ENCODE data around the gene KRTAP16-1.

The KRTAP16-1 gene

DNA sequence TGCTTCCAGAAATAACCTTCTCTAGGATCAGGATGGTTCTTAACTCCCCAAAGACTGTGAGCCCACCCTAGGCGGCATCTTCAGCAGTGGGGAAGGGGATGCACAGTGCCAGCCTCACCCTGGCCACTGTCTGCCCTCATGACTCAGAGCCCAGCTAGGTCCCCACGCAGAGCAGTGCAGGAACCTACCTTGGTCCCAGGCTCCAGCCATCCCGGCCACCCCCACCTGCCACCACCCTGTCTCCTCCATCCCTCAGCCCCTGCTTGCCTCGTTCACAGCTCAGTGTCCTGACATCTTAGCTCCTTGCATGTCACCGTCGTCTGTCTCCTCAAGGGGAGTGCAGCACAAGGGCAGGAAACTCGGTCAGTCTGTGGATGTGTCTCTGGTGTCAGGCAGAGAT, 22.5 kb upstream of the KRTAP16-1 start:
- no peak for DNase-seq (ENCODE audit: low read depth, low spot score)

DNA sequence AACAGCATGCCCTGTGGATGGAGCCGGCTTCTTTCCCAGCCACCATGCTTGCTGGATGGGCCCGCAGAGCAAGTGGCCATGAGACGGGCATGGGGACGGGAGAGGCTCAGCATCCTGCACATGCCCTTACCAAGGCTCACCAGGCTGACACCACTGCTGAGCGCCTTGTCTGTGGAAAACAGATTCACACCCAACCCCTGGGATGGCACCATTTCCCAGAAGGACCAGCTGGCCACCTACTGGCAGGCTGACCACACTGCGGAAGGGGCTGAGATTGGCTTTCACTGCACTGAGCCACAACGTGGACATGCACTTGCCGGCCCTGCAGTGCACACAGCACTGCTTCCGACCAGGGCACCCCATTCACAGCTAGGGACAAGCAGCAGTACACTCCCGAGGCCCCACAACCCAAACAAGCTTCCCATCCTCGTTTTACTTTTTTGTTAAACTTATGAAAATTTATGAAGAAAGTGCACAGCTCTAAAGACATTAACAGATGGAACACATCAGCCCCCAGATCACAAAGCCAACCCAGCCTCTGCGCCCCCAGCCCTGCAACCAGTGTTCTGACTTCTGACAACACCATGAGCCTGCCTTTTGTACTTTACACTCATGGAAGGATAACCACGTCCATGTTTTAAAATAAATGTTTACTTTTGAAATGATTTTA, 20.3 kb upstream of the KRTAP16-1 start:
- DNase-seq (ENCODE audit: low read depth, low spot score), result no peak

- no peak for DNase-seq (ENCODE audit: low read depth, low spot score)
Observed at GRCh38 chr17:41328207-41328606, 19.1 kb upstream of the KRTAP16-1 start.

GRCh38 chr17:41327411-41328120, 18.5 kb upstream of the KRTAP16-1 start:
- DNase-seq (ENCODE audit: low read depth, low spot score), result no peak

GRCh38 chr17:41326173-41327145, 17.4 kb upstream of the KRTAP16-1 start:
- no peak for DNase-seq (ENCODE audit: low read depth, low spot score)

GRCh38 chr17:41325611-41326010, 16.5 kb upstream of the KRTAP16-1 start:
- DNase-seq (ENCODE audit: low read depth, low spot score), result no peak

GRCh38 chr17:41325126-41325525, 16.0 kb upstream of the KRTAP16-1 start:
- no peak for DNase-seq (ENCODE audit: low read depth, low spot score)

DNA sequence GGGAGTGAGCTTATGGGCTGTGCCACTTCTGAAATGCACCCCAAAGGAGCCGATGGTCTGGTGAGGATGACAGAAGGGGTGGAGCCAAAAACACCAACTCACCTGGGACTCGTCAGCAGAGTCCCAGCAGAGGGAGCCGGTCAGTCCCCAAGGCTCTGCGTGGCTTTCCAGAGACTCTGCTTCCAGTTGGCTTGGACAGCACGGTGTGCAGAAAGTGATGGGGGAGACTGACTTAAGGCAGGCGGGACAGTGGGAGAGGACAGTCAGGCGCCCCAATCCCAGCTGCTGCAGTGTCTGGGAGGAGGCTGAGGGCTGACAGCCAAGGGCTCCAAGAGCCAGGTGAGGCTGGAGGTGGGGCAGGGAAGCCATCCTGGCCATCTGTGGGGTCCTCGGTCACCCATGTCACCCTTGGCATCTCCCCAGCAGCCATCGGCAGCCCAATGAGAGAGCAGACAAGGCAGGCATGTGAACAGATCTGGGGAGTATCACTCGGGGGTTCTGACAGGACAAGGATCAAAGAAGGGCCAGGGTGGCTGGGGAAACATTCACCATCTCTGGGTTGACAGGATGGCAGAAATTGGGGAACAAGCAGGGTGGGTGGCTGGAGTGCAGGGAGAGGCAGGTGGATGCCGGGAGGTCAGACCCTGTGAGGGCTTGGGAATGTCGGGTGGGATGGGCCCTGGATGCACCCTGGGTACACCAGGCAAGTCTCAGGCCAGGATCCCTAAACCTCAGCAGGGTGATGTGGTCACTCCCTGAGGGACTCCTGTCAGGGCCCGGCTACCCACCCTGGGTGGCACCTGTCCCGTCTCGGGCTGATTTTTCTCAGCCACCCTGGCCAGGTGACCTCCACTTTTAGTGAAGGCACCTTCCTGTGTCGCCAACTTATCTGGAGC, 15.3 kb upstream of the KRTAP16-1 start:
- no peak for DNase-seq (ENCODE audit: low read depth, low spot score)

- no peak for DNase-seq (ENCODE audit: low read depth, low spot score)
Observed at GRCh38 chr17:41322903-41323895, 14.1 kb upstream of the KRTAP16-1 start.

- DNase-seq (ENCODE audit: low read depth, low spot score), result no peak
Observed at GRCh38 chr17:41322094-41322902, 13.2 kb upstream of the KRTAP16-1 start.

DNA sequence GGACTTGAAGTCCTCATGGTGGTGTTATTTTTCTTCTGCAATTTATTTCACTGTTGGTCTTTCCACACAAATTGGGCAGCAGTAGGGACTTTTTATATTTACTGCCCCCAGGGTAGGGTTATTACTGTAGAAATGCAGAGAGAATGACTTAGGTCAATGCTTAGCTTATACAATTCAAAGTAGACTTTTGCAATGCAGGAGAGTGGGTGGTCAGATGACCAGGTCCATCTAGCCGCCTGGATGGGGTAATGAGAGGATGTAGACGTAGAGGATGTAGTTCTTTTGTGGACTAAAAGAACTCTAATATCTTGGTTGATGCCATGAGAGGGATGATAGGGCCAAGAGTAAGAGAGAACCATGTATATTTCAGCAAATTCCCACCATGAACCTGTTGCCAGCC, 9.1 kb upstream of the KRTAP16-1 start:
- DNase-seq (ENCODE audit: low read depth, low spot score), result no peak

DNA sequence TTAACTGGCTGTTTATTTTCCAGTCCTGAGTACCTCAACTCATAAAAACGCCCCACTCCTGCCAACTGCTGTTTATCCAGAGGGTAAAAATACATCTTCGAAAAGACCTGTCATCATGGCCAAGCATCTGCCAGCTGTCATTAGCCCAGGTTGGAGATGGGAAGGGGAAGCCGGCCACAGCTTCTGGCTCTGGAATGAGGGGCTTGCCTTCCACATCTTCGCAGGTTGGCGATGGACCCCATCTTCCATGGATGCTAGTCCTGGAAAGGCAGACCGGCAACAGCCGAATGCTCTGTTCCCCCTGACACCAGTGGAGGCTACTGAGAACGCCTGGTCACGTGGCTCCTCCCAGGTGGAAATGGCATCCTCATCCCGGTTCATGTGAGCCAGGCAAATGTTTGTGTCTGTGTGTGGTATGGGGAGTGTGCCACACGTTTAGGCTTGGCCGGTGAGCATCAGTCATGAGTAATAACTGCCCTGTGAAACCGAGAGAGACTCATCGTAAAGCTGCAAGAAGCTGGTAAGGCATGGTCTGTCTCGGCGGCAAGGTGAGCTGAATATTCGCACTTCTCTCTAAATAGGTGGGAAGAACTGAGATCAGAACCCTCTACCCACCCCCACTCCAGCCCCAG, 6.8 kb upstream of the KRTAP16-1 start:
- no peak for DNase-seq (ENCODE audit: low read depth, low spot score)

GRCh38 chr17:41315204-41315794, 6.2 kb upstream of the KRTAP16-1 start, which contains the start of gene KRTAP17-1:
Gene KRTAP17-1, minus strand, starts transcription at chr17:41315710. Its CDS starts 60 bp downstream, at chr17:41315650.
- DNase-seq (ENCODE audit: low read depth, low spot score), result no peak

GRCh38 chr17:41311111-41311510, 2.0 kb upstream of the KRTAP16-1 start:
- no peak for DNase-seq (ENCODE audit: low read depth, low spot score)

DNA sequence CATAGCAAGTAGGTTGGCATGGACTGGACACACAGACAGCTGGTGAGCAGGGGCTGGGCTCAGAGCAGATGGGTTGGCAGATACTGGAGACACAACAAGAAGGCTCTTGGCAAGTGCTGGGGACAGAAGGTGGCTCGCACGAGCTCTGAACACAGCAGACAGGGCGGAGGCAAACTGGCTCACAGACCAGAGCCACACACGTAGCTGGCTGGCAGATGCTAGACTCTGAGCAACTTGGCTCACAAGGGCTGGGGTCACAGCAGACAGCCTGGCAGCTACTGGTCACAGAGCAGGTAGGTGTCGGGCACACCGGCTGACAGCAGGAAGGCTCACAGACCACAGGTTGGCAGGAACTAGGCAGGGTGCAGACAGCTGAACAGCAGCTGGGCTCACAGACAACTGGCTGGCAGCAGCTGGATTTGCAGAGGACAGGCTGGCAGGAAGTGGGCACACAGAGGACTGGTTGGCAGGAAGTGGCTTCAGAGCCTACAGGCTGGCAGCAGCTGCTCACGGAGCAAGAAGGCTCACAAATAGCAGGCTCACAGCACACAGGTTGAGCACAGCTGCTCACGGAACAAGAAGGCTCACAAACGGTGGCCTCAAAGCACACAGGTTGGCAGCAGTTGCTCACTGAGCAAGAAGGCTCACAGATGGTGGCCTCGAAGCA, 725 bp downstream of the KRTAP16-1 start:
- no peak for DNase-seq (ENCODE audit: low read depth, low spot score)

DNA sequence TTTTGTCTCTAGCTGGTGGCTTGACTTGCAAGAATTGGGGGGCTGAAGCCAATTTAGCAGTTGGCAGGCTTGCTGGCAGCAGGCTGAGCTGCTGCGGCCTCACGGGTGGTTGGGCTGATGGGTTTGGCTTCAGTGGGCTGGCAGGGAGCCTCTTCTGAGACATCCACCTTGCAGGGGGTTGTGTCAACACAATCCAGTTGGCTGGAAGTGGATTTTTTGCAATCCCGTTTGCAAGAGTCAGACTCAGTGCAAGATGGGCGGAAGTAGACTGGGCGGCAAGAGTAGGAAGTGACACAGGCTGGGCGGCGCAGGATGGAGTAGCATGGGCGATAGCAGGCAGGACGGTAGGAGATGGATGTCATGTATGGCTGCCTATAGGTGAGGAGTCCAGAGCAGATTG, 1.5 kb downstream of the KRTAP16-1 start:
- no peak for DNase-seq (ENCODE audit: low read depth, low spot score)

DNA sequence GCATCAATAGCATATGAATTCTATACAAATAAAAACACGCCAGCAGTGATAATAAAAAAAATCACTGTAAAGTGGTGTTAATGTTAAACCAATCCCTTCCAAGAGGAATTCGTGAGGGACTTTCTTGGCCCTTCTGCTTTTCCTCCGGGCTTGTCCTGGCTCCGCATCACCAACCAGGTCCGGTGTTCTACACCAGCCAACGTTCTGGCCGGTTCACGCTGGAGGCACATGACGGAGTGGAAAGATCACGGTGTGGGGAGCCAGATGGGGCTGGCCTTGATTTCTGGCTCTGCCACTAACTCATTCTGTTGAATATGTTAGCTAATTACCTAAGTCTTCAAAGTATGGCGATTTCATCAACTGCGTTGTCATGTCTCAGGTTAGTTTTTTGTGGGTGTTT, 5.0 kb downstream of the KRTAP16-1 start:
- no peak for DNase-seq (ENCODE audit: low read depth, low spot score)

DNA sequence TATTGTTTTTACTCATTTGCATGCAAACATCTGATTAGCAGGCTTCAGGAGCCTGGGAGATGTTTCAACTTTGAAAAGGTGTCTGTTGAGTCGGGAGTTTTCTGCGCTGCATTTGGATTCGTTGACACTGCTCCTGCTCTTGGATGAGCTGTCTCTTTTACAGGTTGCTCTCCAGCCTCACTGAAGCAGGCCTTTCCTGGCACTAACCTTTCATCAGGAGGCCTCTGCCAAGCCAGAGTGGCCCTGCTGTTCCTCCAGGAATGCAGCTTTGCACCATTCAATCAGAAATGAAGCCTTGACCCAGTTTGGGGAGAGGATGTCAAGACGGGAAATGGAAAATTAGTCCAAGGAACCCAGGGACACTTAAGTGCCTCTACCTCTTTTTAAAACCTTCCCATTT, 6.1 kb downstream of the KRTAP16-1 start:
- no peak for DNase-seq (ENCODE audit: low read depth, low spot score)

Measured in activated naive CD8-positive, alpha-beta T cell treated with anti-CD3 and anti-CD28 coated beads, Interleukin-2, amount 50 U/mL, for 16 hours (primary cell).